SK-N-DZ (cell line): ENCODE data around the gene PERM1.
A peak's percentile ranks its signal among the peaks of the same experiment; 100 is the strongest.
"Not testable (repeated sequence)": the region's sequence is repeated elsewhere in the genome, so short reads cannot be mapped to it uniquely, and the experiment has no call there.

ENCODE experiments used
- DNase-seq: peaks from one replicate; pipeline ENCODE4 v3.0.0-alpha.2; 2015; ENCODE audit warnings: low spot score

The PERM1 gene

DNA sequence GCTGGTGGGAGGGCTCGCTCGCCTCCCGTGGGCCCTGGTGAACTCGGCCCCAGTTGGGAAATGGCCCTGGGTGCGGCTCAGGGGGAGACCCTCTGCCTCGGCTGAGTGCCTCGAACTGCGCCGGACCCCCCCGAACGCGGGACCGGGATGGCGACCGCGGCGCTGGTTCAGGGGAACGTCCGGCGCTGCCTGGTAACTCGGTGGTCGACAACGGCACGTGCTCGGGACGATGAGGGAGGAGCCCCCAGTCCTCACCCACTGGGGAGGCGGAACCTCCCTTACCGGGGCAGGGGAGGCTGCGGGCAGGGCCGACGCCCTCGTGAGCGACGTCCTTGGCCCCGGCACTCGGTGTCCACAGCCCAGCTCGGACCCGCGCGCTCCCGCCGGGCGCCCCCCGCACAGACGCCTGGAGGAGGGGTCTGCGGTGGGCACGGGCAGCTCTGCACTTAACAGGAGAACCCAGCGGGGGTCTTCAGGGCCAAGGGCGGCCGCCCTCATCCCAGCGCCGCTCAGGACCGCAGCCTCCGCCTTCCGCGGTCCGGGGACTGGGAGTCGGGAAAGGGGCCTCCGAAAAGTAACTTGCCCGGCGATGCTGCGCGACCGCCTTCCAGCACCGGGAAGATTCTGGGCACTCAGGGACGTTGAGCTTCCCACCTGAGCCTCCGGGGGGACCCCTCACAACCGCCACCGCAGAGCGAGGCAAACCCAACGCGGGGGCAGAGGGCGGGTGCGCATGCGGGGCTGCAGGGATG lies 16.3 kb upstream of the PERM1 start:
- peak; percentile 54 for DNase-seq

DNA sequence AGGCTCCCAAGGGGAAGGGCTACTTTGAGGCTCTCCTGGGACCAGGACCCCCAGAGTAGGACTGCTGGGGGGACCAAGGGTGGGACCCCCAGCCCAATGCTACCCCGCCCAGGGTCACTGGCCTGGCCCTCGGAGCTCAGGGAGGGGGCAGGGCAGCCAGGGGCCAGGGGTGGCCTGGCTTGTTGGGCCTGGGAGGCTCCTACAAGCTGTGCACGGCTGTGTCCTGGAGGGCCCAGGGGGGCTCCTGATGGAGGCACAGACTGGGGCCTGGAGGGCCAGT lies 15.8 kb upstream of the PERM1 start:
- no peak for DNase-seq

DNA sequence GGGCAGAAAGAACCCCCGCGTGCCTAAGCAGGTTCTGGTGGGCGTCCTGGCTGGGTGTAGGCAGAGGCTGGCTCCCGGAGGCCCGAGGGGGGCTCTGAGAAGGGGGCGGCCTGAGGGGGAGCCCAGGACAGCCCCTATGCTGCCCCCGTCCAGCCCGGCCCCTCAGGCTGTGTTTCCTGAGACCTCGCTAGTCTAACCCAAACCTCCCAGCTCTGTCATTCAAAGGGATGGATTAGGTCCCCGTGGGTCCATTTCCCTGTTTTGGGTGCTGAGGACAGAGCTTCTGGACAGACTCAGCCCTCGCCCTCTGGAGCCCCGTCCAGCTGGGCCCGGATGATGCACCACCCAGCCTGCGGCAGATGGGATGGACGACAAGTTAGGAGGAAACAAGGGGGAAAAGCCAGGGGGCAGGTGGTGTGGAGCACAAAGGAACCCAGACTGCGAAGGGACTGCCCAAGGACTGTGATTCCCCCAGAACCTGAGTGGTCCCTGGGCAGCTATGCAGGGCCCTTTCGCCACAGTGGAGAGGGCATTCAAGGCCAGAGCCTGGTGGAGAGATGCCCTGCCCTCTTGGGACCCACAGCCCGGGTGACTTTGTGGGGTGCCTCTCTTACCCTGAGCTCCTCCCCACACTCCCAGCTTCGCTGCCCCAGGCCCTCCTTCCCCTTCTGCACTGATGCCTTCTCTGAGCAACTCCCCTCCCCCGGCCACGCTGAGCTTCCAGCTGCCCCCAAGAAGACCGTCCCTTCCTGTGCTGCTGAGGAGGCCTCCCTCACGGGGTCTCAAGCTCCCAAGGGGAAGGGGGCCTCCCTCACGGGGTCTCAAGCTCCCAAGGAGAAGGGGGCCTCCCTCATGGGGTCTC lies 15.2 kb upstream of the PERM1 start:
- no peak for DNase-seq

DNA sequence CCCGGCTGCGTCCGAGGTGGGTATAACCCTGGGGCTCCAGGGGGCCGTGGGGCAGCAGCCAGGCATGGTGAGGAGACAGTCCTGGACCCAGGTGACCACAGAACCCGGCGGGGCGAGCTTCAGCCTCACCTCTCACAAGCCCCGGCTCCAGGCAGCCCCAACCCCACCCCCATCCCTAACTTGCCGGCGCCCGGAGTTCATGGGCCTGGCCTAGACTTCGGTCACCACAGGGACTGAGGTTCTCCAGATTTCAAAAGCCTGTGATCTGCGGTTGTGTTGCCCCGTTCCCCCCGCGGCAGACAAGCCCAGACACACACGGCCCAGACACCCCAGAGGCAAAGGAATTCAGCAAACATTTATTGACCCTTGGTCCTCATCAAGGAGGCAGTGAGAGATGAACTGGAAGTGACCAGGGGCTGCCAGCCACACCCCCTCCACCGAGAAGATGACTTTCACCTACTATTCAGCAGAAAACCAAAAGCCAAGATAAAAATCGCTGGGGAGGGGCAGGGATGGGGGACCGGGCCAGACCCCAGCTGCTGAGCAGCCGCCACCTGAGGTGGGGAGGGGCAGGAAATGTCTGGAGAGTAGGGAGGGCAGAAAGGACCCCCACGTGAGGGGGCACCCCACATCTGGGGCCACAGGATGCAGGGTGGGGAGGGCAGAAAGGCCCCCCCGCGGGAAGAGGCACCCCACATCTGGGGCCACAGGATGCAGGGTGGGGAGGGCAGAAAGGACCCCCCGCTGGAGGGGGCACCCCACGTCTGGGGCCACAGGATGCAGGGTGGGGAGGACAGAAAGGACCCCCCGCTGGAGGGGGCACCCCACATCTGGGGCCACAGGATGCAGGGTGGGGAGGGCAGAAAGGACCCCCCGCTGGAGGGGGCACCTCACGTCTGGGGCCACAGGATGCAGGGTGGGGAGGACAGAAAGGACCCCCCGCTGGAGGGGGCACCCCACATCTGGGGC lies 14.1 kb upstream of the PERM1 start:
- DNase-seq, result no peak

DNA sequence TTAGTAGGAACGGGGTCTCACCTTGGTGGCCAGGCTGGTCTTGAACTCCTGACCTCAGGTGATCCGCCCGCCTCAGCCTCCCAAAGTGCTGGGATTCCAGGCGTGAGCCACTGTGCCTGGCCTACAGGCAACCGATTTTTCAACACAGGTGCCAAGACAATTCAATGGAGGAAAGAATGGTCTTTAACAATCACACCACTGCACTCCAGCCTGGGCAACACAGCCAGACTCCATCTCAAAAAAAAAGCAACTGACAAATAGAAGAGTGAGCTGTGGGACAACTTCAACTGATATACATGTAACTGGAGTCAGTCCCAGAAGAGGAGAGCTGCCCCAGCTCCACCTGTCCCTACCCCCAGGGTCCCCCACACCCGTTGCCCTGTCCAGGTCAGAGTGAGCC lies 12.7 kb upstream of the PERM1 start:
- not testable (repeated sequence) for DNase-seq

DNA sequence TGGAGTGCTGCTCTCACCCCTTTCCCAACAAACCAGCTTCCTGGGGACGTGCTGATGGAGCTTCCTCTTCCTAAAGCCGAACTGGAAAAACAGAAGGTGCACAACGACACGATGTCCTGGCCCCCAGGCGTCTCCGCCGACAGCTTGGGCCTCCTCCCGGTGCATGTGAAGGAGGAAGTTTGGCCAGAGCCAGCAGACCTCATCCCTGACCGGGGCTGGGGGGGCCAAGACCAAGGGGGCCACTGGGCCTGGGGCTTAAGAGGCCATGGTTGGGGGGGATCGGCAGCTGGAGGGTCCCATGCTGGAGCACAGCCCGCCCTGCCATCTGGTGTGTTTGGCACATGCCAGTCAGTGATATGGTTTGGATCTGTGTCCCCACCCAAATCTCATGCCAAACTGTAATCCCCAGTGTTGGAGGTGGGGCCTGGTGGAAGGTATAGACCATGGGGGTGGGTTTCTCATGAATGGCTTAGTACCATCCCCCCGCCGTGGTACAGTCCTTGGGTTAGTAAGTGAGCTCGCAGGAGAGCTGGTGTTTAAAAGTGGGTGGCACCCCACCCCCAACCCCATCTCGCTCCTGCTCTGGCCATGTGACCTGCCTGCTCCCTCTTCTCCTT lies 11.6 kb upstream of the PERM1 start:
- DNase-seq, result no peak

DNA sequence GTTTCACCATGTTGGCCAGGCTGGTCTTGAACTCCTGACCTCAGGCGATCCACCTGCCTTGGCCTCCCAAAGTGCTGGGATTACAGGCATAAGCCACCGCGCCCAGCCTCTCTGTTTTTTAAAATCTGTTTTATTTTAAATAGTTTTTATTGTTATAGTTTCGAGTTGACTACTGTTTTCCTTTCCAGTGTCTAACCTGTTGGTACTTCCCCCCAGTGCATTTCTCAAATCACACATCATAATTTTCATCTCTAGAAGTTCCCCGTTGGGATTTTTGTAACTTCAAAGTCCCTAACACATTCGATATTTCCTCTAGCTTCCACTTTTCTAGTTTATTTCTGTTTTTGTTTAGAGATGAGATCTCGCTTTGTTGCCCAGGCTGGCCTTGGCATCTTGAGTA lies 10.5 kb upstream of the PERM1 start:
- DNase-seq, result no peak

DNA sequence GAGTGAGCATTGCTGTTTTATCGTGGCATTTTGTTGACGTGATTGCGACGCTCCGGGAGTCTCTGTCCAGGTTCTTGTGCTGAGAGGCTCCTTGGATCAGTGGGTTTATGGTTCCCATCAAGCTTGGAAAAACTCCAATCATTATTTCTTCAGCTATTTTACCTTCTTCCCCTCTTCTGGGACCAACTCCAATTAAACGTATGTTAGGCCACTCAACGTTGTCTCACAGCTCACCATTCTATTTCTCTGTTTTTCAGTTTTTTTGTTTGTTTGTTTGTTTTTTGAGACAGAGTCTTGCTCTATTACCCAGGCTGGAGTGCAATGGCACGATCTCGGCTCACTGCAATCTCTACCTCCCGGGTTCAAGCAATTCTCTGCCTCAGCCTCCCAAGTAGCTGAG lies 10.0 kb upstream of the PERM1 start:
- no peak for DNase-seq

DNA sequence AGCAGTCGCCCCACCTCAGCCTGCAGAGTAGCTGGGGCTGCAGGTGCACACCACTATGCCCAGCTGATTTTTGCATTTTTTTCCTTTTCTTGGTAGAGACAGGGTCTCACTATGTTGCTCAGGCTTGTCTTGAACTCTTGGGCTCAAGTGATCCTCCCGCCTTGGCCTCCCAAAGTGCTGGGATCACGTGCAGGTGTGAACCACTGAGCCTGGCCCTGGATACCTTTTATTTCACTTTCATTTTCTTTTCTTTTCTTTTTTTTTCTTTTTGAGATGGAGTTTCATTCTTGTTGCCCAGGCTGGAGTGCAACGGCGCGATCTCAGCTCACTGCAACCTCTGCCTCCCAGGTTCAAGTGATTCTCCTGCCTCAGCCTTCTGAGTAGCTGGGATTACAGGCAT lies 9.4 kb upstream of the PERM1 start:
- DNase-seq, result not testable (repeated sequence)

DNA sequence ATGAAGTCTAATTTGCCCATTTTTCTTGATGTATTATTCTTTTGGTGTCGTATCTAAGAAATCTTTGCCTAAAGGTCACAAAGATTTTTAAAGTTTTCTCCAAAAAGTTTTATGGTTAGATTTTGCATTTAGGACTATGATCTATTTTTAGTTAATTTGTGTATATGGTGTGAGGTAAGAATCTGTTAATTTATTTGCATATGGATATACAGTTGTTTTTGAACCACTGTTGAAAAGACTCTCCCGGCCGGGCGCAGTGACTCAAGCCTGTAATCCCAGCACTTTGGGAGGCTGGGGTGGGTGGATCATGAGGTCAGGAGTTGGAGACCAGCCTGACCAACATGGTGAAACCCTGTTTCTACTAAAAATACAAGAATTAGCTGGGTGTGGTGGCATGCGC lies 6.2 kb upstream of the PERM1 start:
- not testable (repeated sequence) for DNase-seq

DNA sequence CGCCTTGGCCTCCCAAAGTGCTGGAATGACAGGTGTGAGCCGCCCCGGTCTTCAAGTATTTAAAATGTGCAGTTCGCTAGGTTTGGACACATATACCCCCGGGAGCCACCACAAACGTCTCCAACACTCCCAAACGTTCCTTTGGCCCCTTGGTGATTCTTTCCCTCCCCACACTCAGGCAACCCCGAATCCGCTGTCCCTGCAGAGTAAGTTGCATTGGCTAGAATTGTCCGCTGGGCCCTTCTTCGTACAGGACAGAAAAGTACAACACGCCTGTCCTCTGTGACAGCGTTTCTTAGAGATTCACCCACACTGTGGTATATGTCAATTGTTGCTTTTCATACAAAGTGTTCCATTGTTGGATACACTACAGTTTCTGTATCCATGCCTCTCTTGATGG lies 3.2 kb upstream of the PERM1 start:
- DNase-seq, result no peak

DNA sequence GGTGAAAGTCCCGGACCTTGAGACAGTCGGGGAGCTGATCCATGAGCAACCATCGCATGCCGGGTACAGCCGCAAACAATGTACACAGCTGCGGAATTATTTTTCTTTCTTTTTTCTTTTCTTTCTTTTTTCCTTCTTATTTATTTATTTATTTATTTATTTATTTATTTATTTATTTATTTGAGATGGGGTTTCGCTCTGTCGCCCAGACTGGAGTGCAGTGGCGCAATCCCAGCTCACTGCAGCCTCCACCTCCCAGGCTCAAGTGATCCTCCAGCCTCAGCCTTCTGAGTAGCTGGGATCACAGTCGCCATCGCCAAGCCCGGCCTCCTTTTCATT lies 2.6 kb upstream of the PERM1 start:
- DNase-seq, result no peak

DNA sequence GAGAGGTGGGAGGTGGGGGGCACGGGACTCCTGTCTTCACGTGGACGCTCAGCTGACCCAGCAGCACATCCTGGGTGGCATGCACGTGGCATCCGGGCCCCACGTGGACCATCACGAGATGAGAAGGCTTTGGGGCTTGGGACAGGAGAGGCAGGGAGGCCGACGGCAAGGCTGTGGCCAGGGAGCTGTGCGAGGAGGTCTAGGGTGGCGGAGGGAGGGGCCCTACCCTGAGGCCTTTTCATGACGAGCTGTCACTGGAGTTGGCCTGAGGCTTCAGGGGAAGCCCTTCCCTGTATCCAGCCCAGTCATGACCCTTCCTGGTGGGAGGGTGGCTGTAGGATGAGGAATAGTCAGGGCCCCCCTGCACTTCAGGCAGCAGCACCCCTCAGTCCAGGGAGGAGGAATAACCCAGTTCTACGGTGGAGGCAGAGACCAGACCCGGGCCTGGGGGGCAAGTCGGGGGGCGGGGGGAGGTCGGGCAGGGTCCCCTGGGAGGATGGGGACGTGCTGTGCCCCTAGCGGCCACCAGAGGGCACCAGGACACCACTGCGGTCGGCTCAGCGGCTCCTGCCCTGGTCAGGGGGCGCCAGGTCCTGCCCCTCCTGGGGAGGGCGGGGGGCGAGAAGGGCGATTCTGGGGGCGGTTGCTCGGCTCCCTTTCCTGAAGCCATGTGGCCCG lies 2.0 kb upstream of the PERM1 start:
- no peak for DNase-seq

DNA sequence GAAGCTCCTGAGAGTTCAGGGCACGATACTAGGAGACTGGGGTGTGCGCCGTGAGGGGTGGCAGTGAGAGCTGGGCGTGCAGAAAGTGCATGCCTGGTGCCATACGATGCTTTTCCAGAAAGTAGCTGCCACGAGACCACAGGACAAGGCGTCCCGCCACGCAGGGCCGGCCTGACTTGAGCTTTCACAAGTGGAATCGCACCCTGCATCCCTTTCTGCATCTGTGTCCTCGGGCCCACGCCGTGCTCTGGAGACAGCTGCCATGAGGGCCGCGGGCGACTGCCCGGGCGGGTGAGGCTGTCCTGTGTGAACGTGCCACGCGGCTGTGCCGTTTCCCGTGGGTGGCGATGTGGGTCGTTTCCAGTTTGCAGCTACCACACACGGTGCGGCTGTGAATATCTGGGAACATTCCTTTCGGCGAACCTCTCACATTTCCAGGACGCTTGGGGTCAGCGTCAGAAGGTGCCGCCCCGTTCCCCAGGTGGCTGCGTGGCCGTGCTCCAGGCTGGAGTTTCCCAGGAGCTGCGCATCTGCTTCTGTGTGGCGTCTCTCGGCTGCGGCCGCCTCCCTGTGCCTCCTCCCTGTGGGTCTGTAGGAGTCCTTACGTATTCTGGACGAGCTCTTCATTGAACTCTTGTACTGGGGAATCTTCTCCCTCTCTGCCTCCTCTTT lies 1.0 kb upstream of the PERM1 start:
- DNase-seq, result no peak

DNA sequence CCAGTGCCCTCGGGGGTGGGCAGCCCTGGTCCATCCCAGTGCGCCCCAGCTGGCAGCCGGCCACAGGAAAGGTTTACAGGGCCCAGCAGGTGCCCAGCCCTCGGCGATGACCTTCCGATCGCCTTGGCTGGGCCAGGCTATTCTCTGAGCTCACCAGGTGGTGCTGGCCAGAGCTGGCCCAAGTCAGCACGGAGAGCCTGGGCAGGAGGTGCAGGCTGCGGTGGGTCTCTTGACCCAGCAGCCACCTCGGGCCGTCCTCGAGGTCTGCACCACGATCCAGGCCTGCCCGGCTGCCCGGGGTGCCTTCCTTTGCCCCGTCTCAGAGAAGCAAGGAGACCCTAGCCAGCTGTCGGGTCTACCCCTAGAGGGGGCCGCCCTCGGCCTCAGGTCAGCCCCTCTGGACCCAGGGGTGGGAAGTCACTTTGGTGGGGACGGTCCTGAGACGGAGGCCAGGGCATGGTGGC lies 370 bp downstream of the PERM1 start:
- DNase-seq, result no peak

DNA sequence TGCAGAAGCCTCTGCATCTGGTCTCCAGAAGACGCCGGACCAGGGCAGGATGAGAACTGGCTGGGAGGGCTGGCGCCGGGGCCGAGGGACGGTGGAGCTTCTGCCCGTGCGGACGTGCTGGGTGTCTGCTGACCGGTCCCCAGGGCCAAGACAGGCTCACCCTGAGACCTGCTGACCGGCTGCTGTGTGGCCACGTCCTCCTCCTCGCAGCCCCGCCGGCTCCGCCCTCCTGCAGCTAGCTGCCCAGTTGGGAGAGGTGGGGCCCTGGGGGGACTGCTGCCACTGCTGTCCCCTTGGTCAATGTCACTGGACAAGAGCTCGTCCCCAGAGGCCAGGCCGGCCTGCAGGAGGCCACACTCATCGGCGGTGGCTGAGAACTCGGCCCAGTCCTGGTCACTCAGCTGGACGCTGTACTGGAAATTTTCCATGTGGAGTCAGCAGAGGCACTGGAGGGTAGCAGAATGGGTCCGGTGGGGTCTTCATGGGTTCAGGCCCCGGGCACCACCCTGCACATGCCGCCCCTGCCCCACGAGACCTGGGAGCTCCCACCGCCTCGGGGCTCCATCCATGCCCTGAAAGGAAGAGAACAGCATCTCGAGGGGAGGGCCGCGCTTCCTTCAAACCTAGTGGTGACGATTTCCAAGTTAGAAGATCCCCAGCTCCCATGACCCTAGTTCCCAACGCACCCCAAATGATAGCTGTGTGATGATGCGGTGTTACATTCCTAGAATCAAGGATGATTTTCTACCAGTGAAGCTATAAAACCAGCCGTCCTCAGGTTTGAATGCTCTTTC lies 1.1 kb downstream of the PERM1 start:
- DNase-seq, result no peak

DNA sequence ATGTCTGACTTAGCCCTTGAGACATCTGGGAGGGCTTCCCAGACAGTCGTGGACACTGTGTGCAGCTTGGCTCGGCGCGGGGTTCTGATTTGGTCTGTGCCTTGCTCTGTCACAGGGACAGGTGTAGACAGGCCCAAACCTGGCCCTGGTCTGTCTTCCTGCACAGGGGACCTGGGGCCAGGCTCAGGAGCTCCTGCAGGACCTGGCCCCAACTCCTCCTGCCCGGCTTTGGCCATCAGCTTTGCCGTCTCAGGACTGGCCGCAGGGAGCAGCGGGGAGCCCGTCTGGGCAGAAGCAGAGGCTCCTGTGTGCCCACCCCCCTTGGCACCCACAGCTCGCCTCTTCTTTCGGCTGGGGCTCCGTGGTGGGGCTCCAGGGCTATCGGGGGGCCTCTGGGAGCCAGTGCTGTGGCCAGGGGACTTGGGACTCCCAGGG lies 1.7 kb downstream of the PERM1 start:
- DNase-seq, result no peak

DNA sequence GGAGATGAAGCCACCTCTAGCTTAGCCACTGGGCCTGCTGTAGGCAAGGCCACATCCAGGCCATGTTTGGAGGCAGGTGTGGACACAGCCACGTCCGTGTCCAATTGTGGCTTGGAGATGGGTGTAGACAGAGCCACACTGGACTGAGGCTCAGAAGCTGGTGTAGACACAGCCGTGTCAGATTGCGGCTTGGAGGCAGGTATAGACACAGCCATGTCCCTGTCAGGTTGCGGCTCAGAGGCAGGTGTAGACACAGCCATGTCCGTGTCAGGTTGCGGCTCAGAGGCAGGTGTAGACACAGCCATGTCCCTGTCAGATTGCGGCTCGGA lies 2.2 kb downstream of the PERM1 start:
- DNase-seq, result no peak

DNA sequence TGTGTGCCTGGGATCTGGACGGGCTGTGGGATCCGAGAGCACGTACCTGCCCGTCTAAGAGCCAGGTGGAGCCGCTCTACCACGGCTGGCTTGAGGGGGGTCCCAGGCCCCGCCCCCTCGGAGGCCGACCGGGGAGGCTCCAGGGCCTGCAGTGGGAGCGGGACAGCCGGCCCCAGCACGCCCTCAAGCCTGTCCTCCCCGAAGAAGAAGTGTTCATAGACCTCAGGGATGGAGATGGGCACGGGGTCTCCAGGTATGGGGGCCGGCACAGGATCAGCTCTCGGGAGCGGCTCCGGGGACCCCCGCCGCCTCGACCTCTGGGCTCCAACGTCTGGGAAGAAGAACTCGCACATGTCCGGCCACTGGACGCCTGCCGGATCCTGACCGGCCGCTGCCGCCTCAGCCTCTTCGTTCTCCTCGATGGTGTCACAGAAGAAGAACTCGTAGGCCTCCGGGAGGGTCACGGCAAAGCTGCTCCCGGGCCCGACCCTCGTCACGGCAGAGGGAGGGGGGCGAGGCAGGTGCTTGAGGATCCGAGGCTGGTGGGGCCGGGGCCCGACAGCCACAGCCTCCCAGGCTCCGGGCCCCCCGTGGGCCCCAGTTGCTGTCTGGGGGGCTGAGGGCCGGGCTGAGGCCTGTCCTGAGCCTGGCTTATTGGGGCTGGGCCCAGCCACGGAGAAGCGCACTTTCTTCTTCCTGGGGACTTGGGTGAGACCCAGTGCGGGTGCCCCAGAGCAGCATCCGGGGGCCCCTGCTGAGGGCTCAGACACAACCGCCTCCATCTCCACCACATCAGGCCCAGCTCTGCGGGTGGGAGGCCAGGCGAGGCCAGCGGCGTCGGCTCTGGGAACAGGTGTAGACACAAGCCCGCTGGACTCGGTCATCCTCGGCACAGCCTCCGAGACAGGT lies 2.8 kb downstream of the PERM1 start:
- DNase-seq, result no peak
